Measurements from ENCODE around the gene NFKB2.

- TF ChIP-seq RARB (CRISPR knock-in tag; IDR thresholded peaks at IDR 0.05): no peak
- no peak for TF ChIP-seq CSRNP3 (CRISPR knock-in tag; IDR thresholded peaks at IDR 0.05)
- TF ChIP-seq ZFP3 (CRISPR knock-in tag; IDR thresholded peaks at IDR 0.05): no peak
- TF ChIP-seq SNAI2 (CRISPR knock-in tag; IDR thresholded peaks at IDR 0.05): no peak
- TF ChIP-seq GLIS3 (CRISPR knock-in tag; IDR thresholded peaks at IDR 0.05): no peak
These were observed 17.7 kb downstream of the NFKB2 start for GRCh38 chr10:102413053-102413705.

Data from SK-N-SH treated with all-trans-retinoic acid at 6 μM for 48 hours (cell line).